KOPT-K1 (cell line): ENCODE data around the gene MPZL2.
"Not testable (repeated sequence)": the region's sequence is repeated elsewhere in the genome, so short reads cannot be mapped to it uniquely, and the experiment has no call there.

Source experiments
- H3K27ac ChIP-seq: fragments of 200-600 bp; sonication (generic); 2 replicates; pipeline ENCODE4 v1.5.1; 2016; ENCODE audit warnings: antibody characterized with exemption, mild to moderate bottlenecking, low read depth, low read length; ENCODE audit not compliant: poor library complexity, severe bottlenecking
- H3K36me3 ChIP-seq: fragments of 200-600 bp; sonication (generic); 2 replicates; pipeline ENCODE4 v1.5.1; 2017; ENCODE audit warnings: antibody characterized with exemption, mild to moderate bottlenecking, low read length, moderate library complexity; ENCODE audit not compliant: insufficient read depth
- H3K9me3 ChIP-seq: fragments of 200-600 bp; sonication (generic); 2 replicates; pipeline ENCODE4 v1.5.1; 2017; ENCODE audit warnings: antibody characterized with exemption, low read length, mild to moderate bottlenecking; ENCODE audit not compliant: insufficient read depth, poor library complexity, severe bottlenecking

The MPZL2 gene

GRCh38 chr11:118263695-118264568, at the start of gene MPZL2:
MPZL2 (minus strand) TSS chr11:118264297; CDS start chr11:118264153, 144 bp downstream.
- Histone ChIP-seq H3K27ac (no peak within 1 kb of the TSS), H3K9me3 (no peaks in the 10 kb centered on the region), H3K36me3 (no peaks in the 10 kb centered on the region)

- no peaks in the 10 kb centered on the region for H3K9me3 ChIP-seq
- H3K36me3 ChIP-seq = peaks cover 80% of the 10 kb centered on the region
- H3K27ac ChIP-seq = peak overlapping the region; percentile 98
These were observed 49.1 kb upstream of the MPZL2 start for GRCh38 chr11:118313242-118313641.

GRCh38 chr11:118312328-118312727, 48.2 kb upstream of the MPZL2 start:
- Histone ChIP-seq H3K27ac (peak overlapping the region; percentile 98), H3K36me3 (peaks cover 87% of the 10 kb centered on the region), H3K9me3 (no peaks in the 10 kb centered on the region)

- Histone ChIP-seq H3K36me3 (peaks cover 93% of the 10 kb centered on the region), H3K27ac (peak overlapping the region; percentile 98)
These were observed 47.4 kb upstream of the MPZL2 start for GRCh38 chr11:118311518-118311917.

GRCh38 chr11:118310781-118311485, 46.8 kb upstream of the MPZL2 start:
- Histone ChIP-seq H3K9me3 (no peaks in the 10 kb centered on the region), H3K27ac (peak overlapping the region; percentile 33), H3K36me3 (peaks cover 97% of the 10 kb centered on the region)

More at GRCh38 chr11:118311518-118311917, 47.4 kb upstream of the MPZL2 start:
- H3K9me3 ChIP-seq = no peaks in the 10 kb centered on the region

GRCh38 chr11:118310271-118310670, 46.2 kb upstream of the MPZL2 start:
- peaks cover 93% of the 10 kb centered on the region for H3K36me3 ChIP-seq
- H3K27ac ChIP-seq = no peak overlapping the region
- H3K9me3 ChIP-seq = no peaks in the 10 kb centered on the region

GRCh38 chr11:118308995-118309528, 45.0 kb upstream of the MPZL2 start:
- Histone ChIP-seq H3K27ac (peak overlapping the region; percentile 99), H3K36me3 (peaks cover 81% of the 10 kb centered on the region)
- not testable (repeated sequence) for H3K9me3 ChIP-seq

- Histone ChIP-seq H3K36me3 (peaks cover 56% of the 10 kb centered on the region), H3K9me3 (no peaks in the 10 kb centered on the region), H3K27ac (peak overlapping the region; percentile 99)
These were observed 42.5 kb upstream of the MPZL2 start for GRCh38 chr11:118306556-118306955.

GRCh38 chr11:118305726-118306125, 41.6 kb upstream of the MPZL2 start:
- Histone ChIP-seq H3K36me3 (peaks cover 48% of the 10 kb centered on the region), H3K27ac (peak overlapping the region; percentile 99), H3K9me3 (no peaks in the 10 kb centered on the region)

- Histone ChIP-seq H3K27ac (peak within 1 kb of the TSS; percentile 99), H3K9me3 (no peaks in the 10 kb centered on the region), H3K36me3 (peaks cover 39% of the 10 kb centered on the region)
These were observed 40.6 kb upstream of the MPZL2 start, which contains the start of gene CD3E for GRCh38 chr11:118304568-118305248. CD3E (plus strand) TSS chr11:118304730; CDS start chr11:118304953, 223 bp downstream.

GRCh38 chr11:118304227-118304567, 40.1 kb upstream of the MPZL2 start:
- Histone ChIP-seq H3K27ac (peak overlapping the region; percentile 99), H3K36me3 (peaks cover 33% of the 10 kb centered on the region)

GRCh38 chr11:118301600-118302195, 37.6 kb upstream of the MPZL2 start:
- H3K36me3 ChIP-seq = peaks cover 8% of the 10 kb centered on the region
- H3K27ac ChIP-seq = peak overlapping the region; percentile 99
- H3K9me3 ChIP-seq = no peaks in the 10 kb centered on the region

More at GRCh38 chr11:118304227-118304567, 40.1 kb upstream of the MPZL2 start:
- H3K9me3 ChIP-seq = no peaks in the 10 kb centered on the region

GRCh38 chr11:118295815-118296454, 31.8 kb upstream of the MPZL2 start:
- H3K27ac ChIP-seq = peak overlapping the region; percentile 19

GRCh38 chr11:118295199-118295598, 31.1 kb upstream of the MPZL2 start:
- no peaks in the 10 kb centered on the region for H3K36me3 ChIP-seq
- no peaks in the 10 kb centered on the region for H3K9me3 ChIP-seq
- no peak overlapping the region for H3K27ac ChIP-seq

More at GRCh38 chr11:118295815-118296454, 31.8 kb upstream of the MPZL2 start:
- no peaks in the 10 kb centered on the region for H3K36me3 ChIP-seq
- no peaks in the 10 kb centered on the region for H3K9me3 ChIP-seq
